LNCaP clone FGC (cell line): ENCODE measurements around the gene DCAF11.

Experiments
- DNase-seq: peaks from one replicate; pipeline ENCODE4 v3.0.0-alpha.2; 2011; ENCODE audit warnings: low read depth
- H3K4me3 ChIP-seq: 2 replicates; pipeline ENCODE4 v1.5.1; 2011; ENCODE audit warnings: mild to moderate bottlenecking, low read depth, low read length, control low read depth
- CTCF ChIP-seq: IDR thresholded peaks from 2 replicates; pipeline ENCODE4 v1.5.1; 2012; ENCODE audit warnings: mild to moderate bottlenecking; ENCODE audit not compliant: control insufficient read depth, insufficient read depth; ENCODE audit errors: extremely low read depth

DCAF11 gene

DNA sequence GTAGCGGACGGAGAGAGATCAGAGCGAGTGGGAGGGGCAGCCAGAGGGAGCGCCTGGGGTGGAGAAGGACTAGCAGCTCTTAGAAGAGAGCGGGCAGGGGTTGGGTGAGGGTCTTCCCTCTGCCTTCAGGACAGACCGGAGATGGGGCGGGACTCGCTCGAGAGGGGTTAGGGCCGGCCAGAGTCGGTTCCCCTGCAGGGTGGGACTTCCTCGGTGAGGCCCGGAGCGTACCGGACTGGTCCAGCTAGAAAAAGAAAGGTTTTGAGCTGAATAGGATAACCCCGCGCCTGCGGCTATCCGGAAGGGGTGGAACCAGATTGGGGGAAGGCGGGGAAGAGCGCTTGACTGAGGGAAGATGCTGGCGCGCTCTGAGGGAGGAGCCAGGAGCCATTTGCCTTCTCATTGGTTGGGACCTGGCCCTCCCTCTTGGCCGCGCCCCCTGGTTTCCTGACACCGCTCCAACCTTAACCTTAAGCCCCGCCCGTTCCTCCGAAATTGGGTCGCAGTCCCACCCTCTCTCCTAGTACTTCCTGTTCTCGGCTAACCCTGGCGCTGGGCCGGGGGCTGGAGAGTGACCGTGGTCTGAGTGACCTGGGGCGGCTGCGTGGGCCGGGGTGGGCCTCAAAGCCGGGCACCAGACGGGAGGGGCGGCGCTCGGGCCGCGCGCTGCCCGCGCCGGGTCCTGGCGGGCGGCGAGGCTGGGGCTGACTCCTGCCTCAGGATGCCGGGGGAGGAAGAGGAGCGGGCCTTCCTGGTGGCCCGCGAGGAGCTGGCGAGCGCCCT, 32.6 kb downstream of the DCAF11 start, which contains the start of gene RNF31:
RNF31 (plus strand) TSS at position 521 of the 783 bp plus-strand sequence; CDS start at position 722, 201 bp downstream.
- TF ChIP-seq CTCF, result no peak
- H3K4me3 ChIP-seq, result peak within 1 kb of the TSS; percentile 98
- DNase-seq, result peak; percentile 97

- no peak for TF ChIP-seq CTCF
- no peak for DNase-seq
- H3K4me3 ChIP-seq, result peak overlapping the region; percentile 98
Observed at GRCh38 chr14:24147761-24148428, 33.3 kb downstream of the DCAF11 start.

- H3K4me3 ChIP-seq, result no peak overlapping the region
- DNase-seq, result no peak
- no peak for TF ChIP-seq CTCF
Observed at GRCh38 chr14:24149302-24149969, 34.9 kb downstream of the DCAF11 start.

GRCh38 chr14:24150061-24150460, 35.5 kb downstream of the DCAF11 start:
- DNase-seq, result no peak
- no peak overlapping the region for H3K4me3 ChIP-seq
- no peak for TF ChIP-seq CTCF

- no peak for TF ChIP-seq CTCF
- H3K4me3 ChIP-seq, result no peak overlapping the region
- no peak for DNase-seq
Observed at GRCh38 chr14:24150567-24150966, 36.0 kb downstream of the DCAF11 start.

DNA sequence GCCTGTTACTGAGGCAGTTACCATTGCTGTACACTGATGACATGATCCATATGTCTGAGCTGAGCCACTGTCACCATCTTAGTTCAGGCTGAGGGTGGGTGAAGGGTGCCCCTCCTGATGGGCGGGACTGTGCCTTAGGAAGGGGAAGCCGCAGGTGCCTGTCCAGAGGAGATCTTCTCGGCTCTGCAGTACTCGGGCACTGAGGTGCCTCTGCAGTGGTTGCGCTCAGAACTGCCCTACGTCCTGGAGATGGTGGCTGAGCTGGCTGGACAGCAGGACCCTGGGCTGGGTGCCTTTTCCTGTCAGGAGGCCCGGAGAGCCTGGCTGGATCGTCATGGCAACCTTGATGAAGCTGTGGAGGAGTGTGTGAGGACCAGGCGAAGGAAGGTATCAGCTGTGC, 36.4 kb downstream of the DCAF11 start:
- no peak for DNase-seq
- no peak overlapping the region for H3K4me3 ChIP-seq
- no peak for TF ChIP-seq CTCF
